Neural progenitor cell (in vitro differentiated cells): ENCODE data around the gene TRIM58.

Experiments used
- CTCF ChIP-seq: fragments of 200-600 bp; sonication (generic); IDR thresholded peaks from 2 replicates; pipeline ENCODE4 v1.5.1; 2017; ENCODE audit warnings: antibody characterized with exemption, mild to moderate bottlenecking
- EZH2 ChIP-seq: fragments of 200-600 bp; sonication (generic); IDR thresholded peaks from 2 replicates; pipeline ENCODE4 v1.6.1; 2017; ENCODE audit warnings: antibody characterized with exemption, mild to moderate bottlenecking, moderate library complexity
- EZH2phosphoT487 ChIP-seq: fragments of 200-600 bp; sonication (generic); IDR thresholded peaks from 2 replicates; pipeline ENCODE4 v1.6.1; 2017; ENCODE audit warnings: antibody characterized with exemption

GRCh38 chr1:247924868-247925267 lies 67.9 kb downstream of the TRIM58 start, which contains the start of gene OR2AJ1:
- TF ChIP-seq CTCF = no peak
- no peak for TF ChIP-seq EZH2phosphoT487
- TF ChIP-seq EZH2 = no peak
